NCI-H524 treated with DMSO at 0.1 percent for 48 hours (cell line): ENCODE data around the gene ZNFX1.
"Not testable (repeated sequence)": the region's sequence is repeated elsewhere in the genome, so short reads cannot be mapped to it uniquely, and the experiment has no call there.

ENCODE experiments used
- DNase-seq: peaks from one replicate; lab custom pipeline; 2025; lab: John Stamatoyannopoulos, UW

The ZNFX1 gene

GRCh38 chr20:49248301-49248700 is 29.6 kb downstream of the ZNFX1 start:
- DNase-seq: no peak

- DNase-seq: no peak
Measured at GRCh38 chr20:49247792-49248191, 30.1 kb downstream of the ZNFX1 start.

- DNase-seq: no peak
Measured at GRCh38 chr20:49247169-49247723, 30.6 kb downstream of the ZNFX1 start.

- DNase-seq: no peak
Measured at GRCh38 chr20:49245921-49246740, 31.7 kb downstream of the ZNFX1 start.

GRCh38 chr20:49237531-49237930 is 40.3 kb downstream of the ZNFX1 start:
- DNase-seq: no peak

- DNase-seq: no peak
Measured at GRCh38 chr20:49236301-49236700, 41.6 kb downstream of the ZNFX1 start.

- no peak for DNase-seq
Measured at GRCh38 chr20:49234831-49235230, 43.0 kb downstream of the ZNFX1 start.

- no peak for DNase-seq
Measured at GRCh38 chr20:49233226-49233625, 44.6 kb downstream of the ZNFX1 start.

GRCh38 chr20:49231471-49231870 is 46.4 kb downstream of the ZNFX1 start:
- no peak for DNase-seq

- peak; percentile 99 for DNase-seq
Measured at GRCh38 chr20:49230561-49231133, 47.2 kb downstream of the ZNFX1 start.

- no peak for DNase-seq
Measured at GRCh38 chr20:49230021-49230420, 47.8 kb downstream of the ZNFX1 start.

GRCh38 chr20:49229381-49229780 is 48.5 kb downstream of the ZNFX1 start:
- DNase-seq: no peak

GRCh38 chr20:49228676-49229075 is 49.2 kb downstream of the ZNFX1 start:
- DNase-seq: peak; percentile 95

GRCh38 chr20:49225896-49226295 is 52.0 kb downstream of the ZNFX1 start:
- no peak for DNase-seq

GRCh38 chr20:49219924-49220831 is 57.7 kb downstream of the ZNFX1 start:
- no peak for DNase-seq

GRCh38 chr20:49219091-49219923 is 58.5 kb downstream of the ZNFX1 start, which contains the start of gene DDX27:
TSS of gene DDX27 (plus strand) at chr20:49219416. CDS start at chr20:49219449, 33 bp downstream.
- peak; percentile 94 for DNase-seq

- not testable (repeated sequence) for DNase-seq
Measured at GRCh38 chr20:49218739-49219090, 59.1 kb downstream of the ZNFX1 start.

GRCh38 chr20:49216991-49217578 is 60.8 kb downstream of the ZNFX1 start:
- DNase-seq: peak; percentile 49

GRCh38 chr20:49215232-49215631 is 62.6 kb downstream of the ZNFX1 start:
- no peak for DNase-seq

GRCh38 chr20:49214571-49214970 is 63.3 kb downstream of the ZNFX1 start:
- no peak for DNase-seq

- DNase-seq: no peak
Measured at GRCh38 chr20:49210757-49211110, 67.1 kb downstream of the ZNFX1 start.
